Kasumi-1 (cell line): ENCODE data around the gene FPR1.
"Not testable (repeated sequence)": the region's sequence is repeated elsewhere in the genome, so short reads cannot be mapped to it uniquely, and the experiment has no call there.

Experiments
- DNase-seq, 2 experiments: peaks; one replicate each; lab custom pipeline; 2025; lab: John Stamatoyannopoulos, UW

Gene FPR1

DNA sequence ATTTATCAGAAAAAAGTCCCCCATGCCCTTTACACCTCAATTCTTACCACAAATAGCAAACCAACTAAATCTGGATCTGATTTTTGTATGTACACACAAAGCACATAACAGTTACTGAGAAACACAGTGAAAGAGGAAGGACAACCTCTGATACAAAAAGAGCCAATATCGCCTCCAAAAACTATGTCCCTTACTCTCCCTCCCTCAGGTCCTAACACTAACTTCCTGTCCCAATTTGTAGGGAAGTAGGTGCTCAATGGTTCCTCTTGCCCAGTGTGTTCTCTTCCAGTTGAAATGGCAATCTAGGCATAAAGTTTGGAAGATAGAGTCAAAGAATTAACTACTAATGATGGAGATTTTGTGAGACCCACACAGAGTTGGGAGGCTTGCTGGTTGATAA, 27.5 kb upstream of the FPR1 start:
- no peak for DNase-seq

DNA sequence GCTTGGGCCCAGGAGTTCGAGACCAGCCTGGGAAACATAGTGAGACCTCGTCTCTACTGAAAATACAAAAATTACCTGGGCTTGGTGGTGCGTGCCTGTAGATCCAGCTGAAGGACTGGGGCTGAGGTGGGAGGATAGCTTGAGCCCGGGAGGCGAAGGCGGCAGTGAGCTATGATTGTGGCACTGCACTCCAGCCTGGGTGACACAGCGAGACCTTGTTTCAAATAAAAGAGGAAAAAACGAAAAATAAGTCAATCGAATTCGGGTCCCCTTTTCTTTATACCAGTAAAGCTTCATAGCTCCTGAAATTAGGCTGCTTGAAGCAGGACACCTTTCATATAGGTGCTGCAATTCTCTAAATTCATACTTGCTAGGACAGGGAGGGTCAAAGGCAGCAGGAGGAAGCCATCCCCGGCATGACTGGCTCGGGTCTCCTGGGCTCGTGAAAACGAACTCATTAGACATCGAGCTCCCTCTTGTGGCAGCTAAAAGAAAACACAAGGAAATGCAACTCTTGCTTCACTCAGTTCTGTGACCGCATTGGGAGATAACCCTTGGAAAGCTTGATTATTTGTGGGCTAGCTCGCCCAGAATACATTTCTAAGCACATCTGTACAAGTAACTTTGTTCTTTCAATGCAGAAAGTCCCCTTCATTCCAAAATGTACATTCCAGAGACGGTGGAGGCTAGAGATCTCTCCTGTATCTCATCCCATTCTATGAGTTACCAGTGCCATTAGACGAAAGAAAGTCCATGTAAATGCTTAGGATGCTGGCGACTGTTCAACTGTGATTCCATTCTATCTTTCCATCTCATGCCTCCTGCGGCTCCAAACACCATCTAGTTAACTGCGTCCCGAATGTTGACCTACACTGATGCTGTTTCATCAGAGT, 26.1 kb upstream of the FPR1 start:
- peak; percentile 79 to 86 for DNase-seq

DNA sequence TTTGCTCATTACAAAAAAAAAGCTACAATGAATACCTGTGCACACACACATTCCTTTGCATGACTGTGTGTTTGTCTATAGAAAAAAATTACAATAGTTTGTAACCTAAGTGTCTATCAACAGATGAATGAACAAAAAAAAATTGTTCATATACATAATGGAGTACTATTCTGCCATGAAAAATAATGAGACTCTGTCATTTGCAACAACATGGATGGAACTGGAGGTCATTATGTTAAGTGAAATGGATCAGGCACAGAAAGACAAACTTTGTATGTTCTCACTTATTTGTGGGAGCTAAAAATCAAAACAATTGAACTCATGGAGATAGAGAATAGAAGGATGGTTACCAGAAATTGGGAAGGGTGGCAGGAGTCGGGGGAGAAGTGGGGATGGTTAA, 24.9 kb upstream of the FPR1 start:
- DNase-seq = not testable (repeated sequence)

DNA sequence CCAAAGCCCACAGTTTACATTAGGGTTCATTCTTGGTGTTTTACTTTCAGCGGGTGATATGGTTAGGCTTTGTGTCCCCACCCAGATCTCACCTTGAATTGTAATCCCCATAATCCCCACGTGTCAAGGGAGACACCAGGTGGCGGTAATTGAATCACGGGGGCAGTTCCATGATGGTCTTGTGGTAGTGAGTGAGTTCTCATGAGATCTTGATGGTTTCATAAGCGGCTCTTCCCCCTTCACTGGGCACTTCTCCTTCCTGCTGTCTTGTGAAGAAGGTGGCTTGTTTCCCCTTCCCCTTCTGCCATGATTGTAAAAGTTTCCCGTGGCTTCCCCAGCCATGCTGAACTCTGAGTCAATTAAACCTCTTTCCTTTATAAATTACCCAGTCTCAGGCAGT, 21.3 kb upstream of the FPR1 start:
- no peak for DNase-seq

DNA sequence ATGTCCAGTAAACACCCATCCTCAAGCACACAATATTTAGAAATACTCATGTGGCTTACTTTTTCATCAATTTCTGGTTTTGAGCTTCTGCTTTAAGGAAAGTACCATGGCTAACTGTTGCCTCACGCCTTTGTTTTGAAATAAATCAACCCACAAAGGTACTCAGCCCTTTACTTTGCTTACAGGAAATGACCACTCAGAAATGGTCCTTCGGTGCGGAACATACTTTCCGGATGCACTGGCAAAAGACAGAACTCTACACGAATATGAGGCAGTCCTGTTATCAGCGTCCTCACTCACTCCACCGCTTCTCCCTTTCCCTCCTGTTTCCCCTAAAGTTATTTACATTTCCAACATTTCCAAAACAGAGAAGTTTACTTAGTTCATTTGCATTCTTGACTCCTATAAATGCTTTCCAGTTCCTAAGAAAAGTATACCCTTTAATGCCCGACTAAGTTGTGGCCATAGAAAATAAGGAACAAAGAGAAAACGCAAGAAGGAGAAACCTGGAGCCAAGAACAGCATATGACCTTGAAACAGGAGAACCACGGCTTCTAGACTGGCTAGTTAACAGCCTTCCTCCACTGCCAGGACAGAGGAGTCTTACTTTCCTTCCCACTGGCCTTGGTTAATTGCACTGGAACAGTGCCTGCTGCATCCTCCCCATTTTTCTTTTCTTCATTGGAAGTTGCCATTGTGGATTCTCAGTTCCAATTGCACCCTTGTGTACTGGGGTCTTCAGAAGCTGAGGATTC, 19.9 kb upstream of the FPR1 start:
- no peak for DNase-seq

DNA sequence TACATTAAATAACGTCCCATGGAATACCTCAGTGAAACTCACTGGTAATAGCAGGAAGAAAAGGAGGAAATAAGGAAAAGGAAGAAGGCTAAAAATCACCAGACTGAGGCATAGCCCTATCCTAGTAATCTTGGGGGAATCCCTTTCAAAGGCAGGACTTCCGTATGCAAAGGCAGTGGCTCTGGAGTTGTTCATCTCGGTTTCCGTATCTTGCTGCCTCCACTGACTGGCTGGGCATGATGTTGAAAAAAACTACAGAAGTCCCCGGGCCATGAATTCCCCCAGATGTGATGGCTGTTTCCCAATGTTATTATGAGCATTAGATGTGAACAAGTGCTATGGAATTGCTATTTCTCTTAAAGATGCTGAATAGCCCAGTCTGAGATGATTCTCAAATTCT, 14.8 kb upstream of the FPR1 start:
- DNase-seq = no peak

DNA sequence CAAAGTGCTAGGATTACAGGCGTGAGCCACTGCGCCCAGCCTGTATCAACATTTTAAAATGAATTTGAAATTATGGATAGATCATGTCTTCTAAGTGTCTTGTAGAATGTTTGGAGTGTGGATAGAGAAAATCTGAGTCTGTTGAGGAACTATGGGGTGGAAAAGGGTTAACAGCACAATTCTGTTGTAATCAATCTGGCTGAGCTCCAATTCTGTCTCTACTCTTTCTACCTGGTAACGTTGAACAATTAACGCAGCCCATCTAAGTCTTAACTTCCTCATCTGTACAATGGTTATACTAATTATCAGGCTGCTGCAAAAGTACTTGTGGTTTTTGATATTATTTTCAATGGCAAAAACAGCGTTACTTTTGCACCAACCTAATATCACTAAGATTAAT, 13.4 kb upstream of the FPR1 start:
- DNase-seq = no peak

DNA sequence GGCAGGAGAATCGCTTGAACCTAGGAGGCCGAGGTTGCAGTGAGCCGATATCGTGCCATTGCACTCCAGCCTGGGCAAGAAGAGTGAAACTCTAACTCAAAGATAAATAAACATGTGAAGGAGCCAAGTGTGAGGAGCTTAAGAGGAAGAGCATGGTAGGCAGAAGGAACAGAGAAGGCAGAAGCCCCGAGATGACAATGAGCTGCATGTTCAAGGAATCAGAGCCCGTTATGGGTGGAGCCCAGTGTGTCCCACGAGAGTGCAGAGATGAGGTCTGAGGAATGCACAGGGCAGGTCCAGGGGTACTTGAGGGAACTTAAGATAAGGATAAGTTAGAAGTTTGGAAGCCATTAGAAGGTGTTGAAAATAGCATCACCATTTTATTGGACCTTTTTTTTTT, 10.0 kb upstream of the FPR1 start:
- no peak for DNase-seq

DNA sequence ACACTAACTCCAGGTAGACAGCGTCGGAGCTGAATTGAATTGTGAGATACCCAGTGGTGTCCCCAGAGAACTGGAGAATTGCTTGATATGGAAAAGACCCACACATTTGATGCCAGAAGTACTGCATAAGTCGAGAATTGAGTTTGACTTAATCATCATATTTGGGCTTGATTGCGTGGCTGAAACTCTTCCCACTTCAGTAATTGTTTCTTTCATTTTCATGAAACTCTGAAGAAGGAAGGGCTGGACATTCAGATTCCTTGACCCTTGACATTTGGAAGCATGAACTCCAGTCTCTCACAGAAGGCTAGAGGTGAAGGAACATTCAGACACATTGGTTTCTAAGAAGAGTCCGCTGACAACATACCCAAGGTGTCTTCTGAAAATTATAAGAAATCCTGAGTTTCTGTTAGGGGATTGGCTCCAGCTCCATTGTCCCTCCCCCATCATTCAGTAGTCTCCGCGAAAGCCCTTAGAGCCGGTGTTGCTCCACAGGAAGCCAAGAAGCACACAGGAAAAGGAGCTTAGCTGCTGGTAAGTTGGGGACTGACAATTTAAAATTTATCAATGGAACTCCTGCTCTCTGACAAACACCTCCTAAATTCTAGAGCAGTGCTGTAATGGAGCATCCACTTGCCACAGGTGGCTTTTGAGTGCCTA, 9.1 kb upstream of the FPR1 start, which contains the start of gene FPR2:
Gene FPR2, plus strand, starts transcription at position 484 of the 660 bp plus-strand sequence. CDS start 7,479 bp downstream, outside the sequence.
- peak; percentile 78 for DNase-seq

DNA sequence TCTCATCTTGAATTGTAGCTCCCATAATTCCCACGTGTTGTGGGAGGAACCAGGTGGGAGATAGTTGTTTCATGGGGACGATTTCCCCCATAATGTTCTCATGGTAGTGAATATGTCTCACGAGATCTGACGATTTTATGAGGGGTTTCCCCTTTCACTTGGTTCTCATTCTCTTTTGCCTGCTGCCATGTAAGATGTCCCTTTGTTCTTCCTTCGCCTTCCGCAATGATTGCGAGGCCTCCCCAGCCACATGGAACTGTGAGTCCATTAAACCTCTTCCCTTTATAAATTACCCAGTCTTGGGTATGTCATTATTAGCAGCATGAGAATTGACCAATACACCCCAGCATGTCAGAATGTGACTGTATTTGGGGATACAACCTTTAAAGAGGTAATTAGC, 3.9 kb upstream of the FPR1 start:
- DNase-seq = no peak

DNA sequence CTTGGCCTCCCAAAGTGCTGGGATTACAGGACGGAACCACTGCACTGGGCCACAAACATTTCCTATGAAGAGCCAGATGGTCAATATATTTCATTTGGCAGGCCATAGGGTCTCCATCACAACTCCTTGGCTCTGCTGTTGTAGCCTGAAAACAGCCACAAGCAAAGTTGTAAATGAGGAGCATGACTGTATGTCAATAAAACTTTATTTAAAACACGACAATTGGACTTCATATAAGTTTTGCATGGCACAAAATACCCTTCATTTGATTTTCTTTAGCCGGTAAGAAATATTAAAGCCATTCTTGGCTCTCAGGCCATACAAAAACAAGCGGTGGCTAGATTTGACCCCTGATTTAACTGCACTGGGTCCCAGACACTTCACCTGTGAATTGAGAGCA, 3.1 kb upstream of the FPR1 start:
- no peak for DNase-seq

DNA sequence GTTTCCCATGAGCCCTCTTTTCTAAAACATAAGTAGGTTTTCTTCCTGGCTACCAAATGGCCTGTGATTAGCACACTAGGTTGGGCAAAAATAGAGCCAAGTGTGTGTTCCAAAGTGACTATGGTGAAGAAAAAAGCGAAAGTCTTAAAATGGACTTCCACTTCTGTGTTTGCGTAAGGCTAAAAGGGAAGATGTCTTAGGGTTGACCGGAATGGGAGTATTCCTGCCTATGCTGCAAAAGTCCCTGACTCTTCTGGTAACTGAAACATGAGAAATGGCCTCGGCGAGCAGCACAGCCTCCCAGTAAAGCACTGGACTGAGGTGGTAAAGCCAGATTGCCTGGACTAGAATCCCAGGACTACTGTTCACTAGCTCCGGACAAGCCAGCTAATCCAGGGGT, 2.4 kb upstream of the FPR1 start:
- DNase-seq = no peak

DNA sequence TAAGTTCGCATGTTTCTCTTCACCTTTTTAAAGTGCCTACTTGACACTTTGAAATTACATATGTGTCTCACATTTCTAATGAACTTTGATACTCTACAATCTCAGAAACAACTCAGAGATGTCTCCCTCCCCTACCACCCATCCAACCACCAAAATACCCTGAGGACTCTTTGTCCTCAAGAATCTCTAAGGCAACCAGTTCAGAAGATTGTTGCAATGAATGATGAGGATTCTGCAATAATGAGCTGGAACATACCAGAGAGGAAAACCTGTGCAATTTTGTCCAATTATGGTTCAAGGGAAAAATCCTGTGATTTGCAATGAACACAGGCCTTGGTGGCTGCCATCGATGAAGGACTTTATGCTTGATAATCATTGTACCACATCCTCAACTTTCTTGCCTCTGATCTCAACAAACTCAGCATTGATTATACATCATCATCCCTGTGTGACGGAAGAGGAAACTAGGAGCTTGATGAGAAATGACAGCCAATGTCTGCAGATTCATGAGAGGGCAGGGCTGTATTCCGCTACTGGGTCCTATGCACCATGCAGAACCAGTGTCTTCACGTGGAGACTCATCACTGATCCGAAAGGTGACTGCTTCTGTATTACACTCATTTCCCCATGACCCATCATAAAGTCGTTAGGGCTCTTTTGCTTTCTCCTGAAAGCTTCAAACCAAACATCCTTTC, 1.1 kb downstream of the FPR1 start:
- DNase-seq = no peak

DNA sequence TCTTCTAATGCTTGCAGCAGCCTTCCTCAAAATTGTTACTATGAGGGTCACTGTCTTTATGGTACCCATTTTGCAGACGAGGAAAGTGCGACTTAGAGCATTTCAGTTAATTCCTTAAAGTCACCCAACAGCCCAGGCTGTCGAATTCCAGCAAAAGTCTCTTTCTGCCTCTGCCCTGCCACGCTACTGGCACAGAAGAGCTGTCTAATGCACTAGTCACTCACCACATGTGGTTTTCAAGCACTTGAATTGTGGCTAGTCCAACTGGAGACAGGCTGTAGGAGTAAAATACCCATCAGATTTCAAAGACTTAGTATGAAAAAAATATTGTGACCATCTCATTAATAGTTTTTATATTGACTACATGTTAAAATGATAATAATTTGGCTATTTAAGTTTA, 1.7 kb downstream of the FPR1 start:
- no peak for DNase-seq

DNA sequence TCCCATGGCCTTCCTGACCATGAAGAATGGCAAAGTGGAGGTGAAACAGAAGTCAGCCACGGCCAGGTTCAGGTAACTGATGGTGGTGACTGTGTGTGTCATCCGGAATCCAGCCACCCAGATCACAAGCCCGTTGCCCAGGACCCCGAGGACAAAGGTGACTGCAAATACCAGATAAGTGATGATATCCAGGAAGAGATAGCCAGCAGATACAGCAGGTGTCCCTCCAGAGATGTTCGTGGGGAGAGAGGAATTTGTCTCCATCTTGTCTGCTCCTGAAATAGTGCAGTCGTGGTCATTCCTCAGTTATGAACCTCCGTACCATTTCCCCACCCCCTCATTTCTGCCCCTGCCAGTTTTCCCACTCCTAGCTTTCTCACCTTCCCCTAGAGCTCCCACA, 4.9 kb downstream of the FPR1 start:
- DNase-seq = no peak

DNA sequence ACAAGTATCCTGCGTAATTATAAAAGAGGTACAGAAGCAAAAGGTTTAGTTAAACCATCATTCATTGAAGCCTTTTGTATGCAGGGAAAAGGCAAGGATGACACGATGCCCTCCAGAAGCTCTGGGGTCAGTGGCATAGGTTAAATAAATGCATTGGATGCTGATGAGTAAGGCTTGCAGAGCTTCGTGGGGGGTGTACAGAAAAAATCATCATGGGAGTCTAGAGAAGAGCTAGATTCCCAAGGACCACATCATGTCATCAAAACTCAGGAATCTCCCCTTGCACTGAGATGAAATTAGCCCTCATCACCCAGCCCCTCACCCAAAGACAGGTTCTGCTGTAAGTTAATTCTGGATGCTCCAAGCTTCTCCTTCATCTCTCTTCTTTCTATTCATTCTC, 8.3 kb downstream of the FPR1 start:
- no peak for DNase-seq

DNA sequence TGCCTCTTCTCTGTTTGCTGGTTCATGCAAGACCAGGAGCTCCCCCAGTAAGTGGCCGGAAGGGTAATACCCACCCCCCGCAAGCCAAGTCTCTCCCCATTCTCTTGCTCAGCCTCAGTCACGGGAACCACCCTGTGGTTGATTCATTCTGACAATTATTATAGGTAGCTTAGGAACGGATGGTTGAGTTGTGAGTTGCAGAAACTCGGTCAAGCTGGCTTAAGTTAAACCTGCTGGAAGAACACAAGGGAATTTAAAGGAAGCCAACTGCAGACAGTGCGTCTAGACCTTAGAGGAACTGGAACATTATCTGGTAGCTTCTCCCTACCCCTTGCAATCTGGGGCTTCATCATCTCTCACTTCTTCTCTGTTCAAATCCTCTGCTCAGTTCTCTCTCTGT, 8.9 kb downstream of the FPR1 start:
- DNase-seq = no peak

DNA sequence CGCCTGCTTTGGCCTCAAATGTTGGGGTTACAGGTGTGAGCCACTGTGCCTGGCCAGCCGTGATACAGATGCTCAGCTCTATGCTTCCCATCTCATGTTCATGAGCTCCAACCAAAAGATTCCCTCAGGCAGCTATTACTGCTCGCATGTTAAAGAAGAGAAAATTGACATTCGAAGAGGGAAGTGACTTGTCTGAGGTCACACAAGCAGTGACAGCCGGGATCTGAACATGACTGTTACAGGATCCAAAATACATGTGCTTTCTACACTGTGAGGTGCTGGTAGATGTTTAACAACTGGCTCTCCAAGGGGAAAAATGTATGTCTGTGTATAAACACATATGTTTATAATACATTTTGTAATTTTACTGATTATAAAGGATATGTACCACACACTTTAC, 11.3 kb downstream of the FPR1 start:
- DNase-seq = peak; percentile 4 to 14

DNA sequence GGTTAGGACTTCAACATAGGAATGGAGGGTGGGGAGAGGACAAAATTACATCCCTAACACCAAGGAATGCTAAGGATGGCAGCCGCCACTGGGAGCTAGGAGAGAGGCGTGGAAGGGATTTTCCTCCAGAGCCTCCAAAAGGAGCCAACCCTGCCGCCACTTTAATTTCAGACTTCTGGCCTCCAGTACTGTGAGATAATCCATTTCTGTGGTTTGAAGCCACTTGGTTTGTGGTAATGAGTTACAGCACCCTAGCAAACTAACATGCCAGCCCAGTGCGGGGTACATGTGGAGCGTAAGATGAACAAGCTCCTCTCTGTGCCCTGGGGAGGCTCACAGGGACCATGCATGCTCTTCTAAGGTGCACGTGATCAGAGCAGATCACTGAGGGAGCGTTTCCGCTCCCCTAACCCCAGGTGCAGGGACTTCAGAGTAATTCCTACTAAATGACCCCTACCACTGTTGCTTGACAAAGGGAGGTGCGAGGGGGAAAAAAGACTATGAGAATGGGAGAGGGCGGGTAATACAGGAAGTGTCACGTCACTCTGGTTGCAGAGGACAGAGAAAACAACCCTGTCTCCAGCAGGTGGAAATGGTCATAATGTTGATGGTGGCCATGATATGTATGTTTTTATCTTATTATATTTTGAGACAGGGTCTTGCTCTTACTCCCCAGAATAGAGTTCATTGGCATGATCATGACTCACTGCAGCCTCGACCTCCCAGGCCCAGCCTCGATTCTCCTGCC, 12.0 kb downstream of the FPR1 start:
- no peak for DNase-seq

DNA sequence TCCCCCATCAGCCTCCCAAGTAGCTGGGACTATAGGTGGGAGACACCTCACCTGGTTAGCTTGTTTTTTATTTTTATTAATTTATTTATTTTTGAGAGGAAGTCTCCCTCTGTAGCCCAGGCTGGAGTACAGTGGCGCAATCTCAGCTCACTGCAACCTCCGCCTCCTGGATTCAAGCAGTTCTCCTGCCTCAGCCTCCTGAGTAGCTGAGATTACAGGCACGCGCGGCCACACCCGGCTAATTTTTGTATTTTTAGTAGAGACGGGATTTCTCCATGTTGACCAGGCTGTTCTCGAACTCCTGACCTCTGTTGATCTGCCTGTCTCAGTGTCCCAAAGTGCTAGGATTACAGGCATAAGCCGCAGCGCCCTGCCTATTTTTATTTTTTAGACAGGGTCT, 13.2 kb downstream of the FPR1 start:
- DNase-seq = not testable (repeated sequence)

DNA sequence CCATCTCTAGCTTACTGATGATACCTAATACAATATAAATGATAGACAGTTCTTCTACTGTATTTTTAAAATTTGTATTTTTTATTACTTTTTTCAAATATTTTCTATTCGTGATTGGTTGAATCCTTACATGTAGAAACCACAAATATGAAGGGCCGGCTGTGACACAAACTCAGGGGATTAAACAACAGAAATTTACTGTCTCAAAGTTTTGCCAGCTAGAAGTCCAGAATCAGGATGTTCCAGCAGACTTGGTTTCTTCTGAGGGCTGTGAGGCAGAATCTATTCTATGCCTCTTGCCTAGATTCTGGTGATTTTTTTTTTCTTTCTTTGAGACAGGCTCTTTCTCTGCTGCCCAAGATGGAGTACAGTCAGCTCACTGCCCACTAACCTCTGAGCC, 13.8 kb downstream of the FPR1 start:
- no peak for DNase-seq
